Neutrophil (primary cell): ENCODE measurements around the gene RFX3.

Experiments
- H3K27ac ChIP-seq: fragments of 200-600 bp; sonication (generic); 2 replicates; pipeline ENCODE4 v1.5.1; 2016; ENCODE audit warnings: mild to moderate bottlenecking, moderate library complexity
- H3K27me3 ChIP-seq: fragments of 200-600 bp; sonication (generic); 2 replicates; pipeline ENCODE4 v1.6.0; 2016; ENCODE audit warnings: mild to moderate bottlenecking
- H3K36me3 ChIP-seq: fragments of 200-600 bp; sonication (generic); 2 replicates; pipeline ENCODE4 v1.5.1; 2017
- H3K4me1 ChIP-seq, 2 experiments: fragments of 200-600 bp in 1 of 2; sonication (generic) in 1 of 2; 1 replicate in 1 of 2; 2 replicates in 1 of 2; pipeline versions ENCODE4 v1.5.1 to v1.6.1; 2013 to 2016; ENCODE audit warnings: low read depth in 1 of 2, low read length in 1 of 2, mild to moderate bottlenecking in 1 of 2, moderate library complexity in 1 of 2; ENCODE audit not compliant: control insufficient read depth in 1 of 2, insufficient read depth in 1 of 2
- H3K4me3 ChIP-seq, 2 experiments: fragments of 200-600 bp in 1 of 2; sonication (generic) in 1 of 2; 1 replicate in 1 of 2; 2 replicates in 1 of 2; pipeline ENCODE4 v1.5.1; 2013 to 2016; ENCODE audit warnings: low read depth in 1 of 2, low read length in 1 of 2, mild to moderate bottlenecking in 1 of 2, moderate library complexity in 1 of 2
- H3K9me3 ChIP-seq: fragments of 200-600 bp; sonication (generic); 2 replicates; pipeline ENCODE4 v1.5.1; 2016
- TF ChIP-seq, protein P1 (sequence below): fragments of 200-600 bp; sonication (generic); IDR thresholded peaks from 2 replicates; pipeline ENCODE4 v1.5.1; 2016; ENCODE audit warnings: antibody characterized with exemption

RFX3 gene

GRCh38 chr9:3520564-3520963, 5.2 kb downstream of the RFX3 start:
- Histone ChIP-seq H3K27ac (no peak overlapping the region), H3K4me3 (no peak overlapping the region), H3K9me3 (no peaks in the 10 kb centered on the region), H3K27me3 (no peaks in the 10 kb centered on the region), H3K4me1 (peaks cover 5 to 11% of the 10 kb centered on the region in 2 experiments), H3K36me3 (no peaks in the 10 kb centered on the region)
- TF ChIP-seq, protein P1, sequence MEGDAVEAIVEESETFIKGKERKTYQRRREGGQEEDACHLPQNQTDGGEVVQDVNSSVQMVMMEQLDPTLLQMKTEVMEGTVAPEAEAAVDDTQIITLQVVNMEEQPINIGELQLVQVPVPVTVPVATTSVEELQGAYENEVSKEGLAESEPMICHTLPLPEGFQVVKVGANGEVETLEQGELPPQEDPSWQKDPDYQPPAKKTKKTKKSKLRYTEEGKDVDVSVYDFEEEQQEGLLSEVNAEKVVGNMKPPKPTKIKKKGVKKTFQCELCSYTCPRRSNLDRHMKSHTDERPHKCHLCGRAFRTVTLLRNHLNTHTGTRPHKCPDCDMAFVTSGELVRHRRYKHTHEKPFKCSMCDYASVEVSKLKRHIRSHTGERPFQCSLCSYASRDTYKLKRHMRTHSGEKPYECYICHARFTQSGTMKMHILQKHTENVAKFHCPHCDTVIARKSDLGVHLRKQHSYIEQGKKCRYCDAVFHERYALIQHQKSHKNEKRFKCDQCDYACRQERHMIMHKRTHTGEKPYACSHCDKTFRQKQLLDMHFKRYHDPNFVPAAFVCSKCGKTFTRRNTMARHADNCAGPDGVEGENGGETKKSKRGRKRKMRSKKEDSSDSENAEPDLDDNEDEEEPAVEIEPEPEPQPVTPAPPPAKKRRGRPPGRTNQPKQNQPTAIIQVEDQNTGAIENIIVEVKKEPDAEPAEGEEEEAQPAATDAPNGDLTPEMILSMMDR = no peak

- no peaks in the 10 kb centered on the region for H3K27me3 ChIP-seq
- H3K4me3 ChIP-seq = no peak overlapping the region
- TF ChIP-seq, protein P1 = no peak
- H3K4me1 ChIP-seq = peaks cover 8 to 10% of the 10 kb centered on the region in 2 experiments
- no peaks in the 10 kb centered on the region for H3K36me3 ChIP-seq
- H3K9me3 ChIP-seq = no peaks in the 10 kb centered on the region
- no peak overlapping the region for H3K27ac ChIP-seq
Observed at GRCh38 chr9:3517377-3518048, 8.3 kb downstream of the RFX3 start.

- H3K9me3 ChIP-seq = no peaks in the 10 kb centered on the region
- TF ChIP-seq, protein P1 = no peak
- H3K27ac ChIP-seq = no peak overlapping the region
- no peaks in the 10 kb centered on the region for H3K36me3 ChIP-seq
- no peaks in the 10 kb centered on the region for H3K27me3 ChIP-seq
- H3K4me1 ChIP-seq = peaks cover 12 to 15% of the 10 kb centered on the region in 2 experiments
- H3K4me3 ChIP-seq = no peak overlapping the region
Observed at GRCh38 chr9:3516667-3517330, 9.0 kb downstream of the RFX3 start.

- TF ChIP-seq, protein P1 = no peak
Observed at GRCh38 chr9:3515405-3515804, 10.4 kb downstream of the RFX3 start.

DNA sequence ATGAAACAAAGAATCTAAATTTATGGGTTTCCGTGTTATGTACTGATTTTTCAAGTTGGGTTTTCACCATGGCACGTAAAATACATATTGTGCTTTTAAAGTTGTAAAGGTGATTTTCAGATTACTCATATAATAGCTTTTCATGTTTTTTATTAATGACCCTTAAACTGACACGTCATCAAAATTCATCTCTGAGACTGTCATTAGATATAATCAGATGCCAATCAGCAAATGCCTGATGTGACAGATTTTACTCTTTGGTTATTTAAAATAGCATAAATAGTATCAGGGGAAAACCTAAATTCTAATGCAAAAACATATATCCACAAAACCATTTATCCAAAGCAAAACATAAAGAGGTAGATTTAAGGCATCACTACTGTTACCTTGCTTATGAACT, 11.0 kb downstream of the RFX3 start:
- no peak overlapping the region for H3K4me3 ChIP-seq
- TF ChIP-seq, protein P1 = no peak
- peaks cover 20 to 25% of the 10 kb centered on the region in 2 experiments for H3K4me1 ChIP-seq
- H3K27ac ChIP-seq = no peak overlapping the region
- H3K36me3 ChIP-seq = no peaks in the 10 kb centered on the region
- no peaks in the 10 kb centered on the region for H3K9me3 ChIP-seq
- H3K27me3 ChIP-seq = no peaks in the 10 kb centered on the region

More at GRCh38 chr9:3515405-3515804, 10.4 kb downstream of the RFX3 start:
- Histone ChIP-seq H3K4me3 (no peak overlapping the region), H3K27me3 (no peaks in the 10 kb centered on the region), H3K36me3 (no peaks in the 10 kb centered on the region), H3K4me1 (peaks cover 20 to 25% of the 10 kb centered on the region in 2 experiments), H3K9me3 (no peaks in the 10 kb centered on the region), H3K27ac (no peak overlapping the region)
